ENCODE measurements around the gene CTRB1. TPM values are rescaled to one million over a fixed set of nuclear protein-coding genes. Genes with fewer than 3 reads are reported as not detected.

The CTRB1 gene
- total RNA-seq, 3 donors from 2014 or later = 0.67 to 0.76 TPM; not detected in 1

DNA sequence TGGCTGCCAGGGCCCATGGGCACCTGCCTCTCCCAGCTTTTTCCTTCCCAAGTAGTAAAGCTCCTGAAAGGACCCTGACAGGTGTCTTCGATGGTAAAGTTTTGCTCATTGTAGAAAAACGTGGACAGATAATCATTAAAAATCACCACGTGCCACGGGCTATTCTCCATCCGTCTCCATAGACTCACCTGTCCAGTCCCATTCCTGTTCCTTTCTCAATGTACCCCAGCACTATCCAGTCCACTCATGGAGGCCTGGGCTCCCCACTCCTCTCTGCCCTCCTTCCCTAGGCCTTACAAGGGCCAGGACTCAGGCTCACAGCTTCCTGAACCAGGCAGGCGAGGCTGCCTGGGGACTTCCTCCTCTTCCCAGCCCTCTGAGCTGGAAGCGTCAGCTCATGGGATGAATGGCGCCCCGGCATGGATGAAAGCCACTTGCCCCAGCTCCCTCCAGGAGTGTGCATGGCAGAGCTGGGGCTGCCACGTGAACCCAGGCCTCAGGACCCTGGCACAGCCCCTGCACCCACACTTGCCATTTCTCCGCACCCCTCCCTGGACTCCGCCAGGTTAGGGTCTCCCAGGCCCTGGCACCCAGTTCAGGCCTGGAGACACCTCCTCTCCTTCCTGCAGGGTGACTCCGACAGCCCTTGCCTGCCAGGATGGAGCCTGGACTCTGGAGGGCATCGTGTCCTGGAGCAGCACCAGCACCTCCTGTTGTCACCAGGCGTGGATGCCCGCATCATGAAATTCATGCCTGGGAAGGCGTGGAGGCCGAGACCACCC lies 8.8 kb downstream of the CTRB1 start:
- TF ChIP-seq, protein P1, sequence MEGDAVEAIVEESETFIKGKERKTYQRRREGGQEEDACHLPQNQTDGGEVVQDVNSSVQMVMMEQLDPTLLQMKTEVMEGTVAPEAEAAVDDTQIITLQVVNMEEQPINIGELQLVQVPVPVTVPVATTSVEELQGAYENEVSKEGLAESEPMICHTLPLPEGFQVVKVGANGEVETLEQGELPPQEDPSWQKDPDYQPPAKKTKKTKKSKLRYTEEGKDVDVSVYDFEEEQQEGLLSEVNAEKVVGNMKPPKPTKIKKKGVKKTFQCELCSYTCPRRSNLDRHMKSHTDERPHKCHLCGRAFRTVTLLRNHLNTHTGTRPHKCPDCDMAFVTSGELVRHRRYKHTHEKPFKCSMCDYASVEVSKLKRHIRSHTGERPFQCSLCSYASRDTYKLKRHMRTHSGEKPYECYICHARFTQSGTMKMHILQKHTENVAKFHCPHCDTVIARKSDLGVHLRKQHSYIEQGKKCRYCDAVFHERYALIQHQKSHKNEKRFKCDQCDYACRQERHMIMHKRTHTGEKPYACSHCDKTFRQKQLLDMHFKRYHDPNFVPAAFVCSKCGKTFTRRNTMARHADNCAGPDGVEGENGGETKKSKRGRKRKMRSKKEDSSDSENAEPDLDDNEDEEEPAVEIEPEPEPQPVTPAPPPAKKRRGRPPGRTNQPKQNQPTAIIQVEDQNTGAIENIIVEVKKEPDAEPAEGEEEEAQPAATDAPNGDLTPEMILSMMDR (IDR thresholded peaks at IDR 0.05) = no peak
- ATAC-seq (peak; percentile 17), DNase-seq (no peak)
- Histone ChIP-seq H3K4me1 (ENCODE audit: low read depth) (no peaks in the 10 kb centered on the region), H3K9me3 (no peaks in the 10 kb centered on the region), H3K4me3 (no peak overlapping the region), H3K36me3 (ENCODE audit: low read depth) (peaks cover 2% of the 10 kb centered on the region)
- intact Hi-C loops (cut with DNase I, micrococcal nuclease) = no loop called here

DNA sequence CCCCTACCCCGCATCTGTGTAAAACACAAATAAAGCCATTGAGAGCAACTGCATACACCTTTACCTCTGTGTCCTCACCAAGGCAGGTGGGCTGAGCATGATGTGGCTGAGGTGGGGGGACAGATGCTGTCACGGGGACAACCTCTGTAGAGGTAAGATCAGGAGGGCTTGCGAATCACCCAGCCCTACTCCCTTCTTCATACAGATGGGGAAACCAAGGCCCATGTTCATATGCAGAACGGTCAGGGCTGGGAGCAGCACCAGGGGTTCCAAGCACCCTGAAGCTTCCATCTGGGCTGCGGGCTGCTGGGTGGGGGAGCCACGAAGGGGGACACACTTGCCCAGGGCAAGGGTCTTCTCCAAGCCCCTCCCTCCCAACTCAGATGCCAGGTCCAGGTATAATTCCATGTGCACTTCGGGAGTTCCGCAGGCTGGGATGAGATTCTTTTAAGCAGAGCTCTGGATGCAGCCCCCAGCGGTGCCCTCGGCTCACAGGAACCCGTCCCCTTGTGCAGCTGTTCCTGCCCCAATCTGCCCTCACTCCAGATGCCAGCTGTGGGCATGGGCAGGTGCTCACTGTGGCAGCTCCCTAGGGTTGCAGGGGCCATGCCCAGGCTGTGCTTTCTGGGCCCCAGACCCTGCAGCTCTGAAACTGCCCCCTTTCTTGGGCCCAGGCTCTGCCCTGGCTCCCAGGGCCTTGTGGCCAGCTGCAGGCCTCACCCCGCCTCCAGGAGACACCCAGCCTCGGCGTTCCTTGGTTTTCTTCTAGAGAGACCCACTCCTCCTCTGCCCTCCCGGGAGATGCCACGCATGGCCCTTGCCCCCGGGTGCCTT lies 9.6 kb downstream of the CTRB1 start:
- TF ChIP-seq, protein P1 (IDR thresholded peaks at IDR 0.05) = no peak
- ATAC-seq (no peak), DNase-seq (no peak)
- peaks cover 3% of the 10 kb centered on the region for H3K36me3 ChIP-seq (ENCODE audit: low read depth)
- intact Hi-C loops (cut with DNase I, micrococcal nuclease) = no loop called here
- H3K9me3 ChIP-seq = no peaks in the 10 kb centered on the region
- no peak overlapping the region for H3K4me3 ChIP-seq
- no peaks in the 10 kb centered on the region for H3K4me1 ChIP-seq (ENCODE audit: low read depth)

DNA sequence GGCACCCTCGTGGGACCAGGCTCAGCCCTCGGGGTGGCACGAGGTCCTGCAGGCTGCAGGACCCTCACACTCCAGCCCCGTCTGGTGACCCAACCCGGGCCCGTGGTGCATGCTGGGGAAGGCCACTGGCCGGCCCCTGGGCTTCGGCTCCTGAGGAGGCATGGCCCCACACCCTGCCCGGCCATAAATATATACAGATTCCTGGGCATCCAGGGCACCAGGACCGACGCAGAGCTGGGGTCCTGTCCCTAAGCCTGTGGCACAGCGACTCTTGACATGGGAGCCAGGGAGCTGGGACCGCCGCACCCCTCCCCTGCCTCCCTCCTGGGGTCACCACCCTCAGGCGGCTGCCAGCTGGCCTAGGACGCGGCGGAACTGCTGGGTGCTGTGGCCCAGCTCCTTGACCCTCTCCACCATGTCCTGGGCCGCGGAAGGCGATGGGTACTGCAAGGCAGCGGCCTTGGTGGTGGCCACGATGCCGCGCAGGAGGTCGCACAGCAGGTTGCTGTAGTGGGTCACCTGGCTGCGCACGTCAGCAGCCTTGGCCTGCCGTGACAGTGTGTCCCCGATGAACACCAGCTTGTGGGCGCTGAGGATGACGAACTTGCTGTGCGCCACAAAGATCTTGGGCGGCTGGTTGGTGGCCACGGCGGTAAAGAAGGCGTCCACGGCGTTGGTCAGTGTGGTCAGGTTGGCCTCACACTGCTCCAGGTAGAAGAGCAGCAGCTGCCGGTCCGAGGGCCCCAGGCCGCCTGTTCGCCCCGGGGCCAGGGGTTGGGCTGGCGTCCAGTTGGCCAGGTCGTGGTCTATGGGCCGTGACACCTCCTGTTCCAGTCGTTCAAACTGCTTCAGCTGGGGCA lies 10.6 kb downstream of the CTRB1 start:
- Histone ChIP-seq H3K9me3 (no peaks in the 10 kb centered on the region), H3K4me3 (no peak overlapping the region), H3K36me3 (ENCODE audit: low read depth) (peaks cover 3% of the 10 kb centered on the region), H3K4me1 (ENCODE audit: low read depth) (no peaks in the 10 kb centered on the region)
- intact Hi-C loops (cut with DNase I, micrococcal nuclease) = loop anchor here in 1 of 2 donors (10.0 kb wide), 1 partner anchor 155 kb away; no protein-coding TSS in a partner anchor
- ATAC-seq (no peak), DNase-seq (peak in 1 of 3 donors; percentile 24)
- TF ChIP-seq, protein P1 (IDR thresholded peaks at IDR 0.05) = no peak

DNA sequence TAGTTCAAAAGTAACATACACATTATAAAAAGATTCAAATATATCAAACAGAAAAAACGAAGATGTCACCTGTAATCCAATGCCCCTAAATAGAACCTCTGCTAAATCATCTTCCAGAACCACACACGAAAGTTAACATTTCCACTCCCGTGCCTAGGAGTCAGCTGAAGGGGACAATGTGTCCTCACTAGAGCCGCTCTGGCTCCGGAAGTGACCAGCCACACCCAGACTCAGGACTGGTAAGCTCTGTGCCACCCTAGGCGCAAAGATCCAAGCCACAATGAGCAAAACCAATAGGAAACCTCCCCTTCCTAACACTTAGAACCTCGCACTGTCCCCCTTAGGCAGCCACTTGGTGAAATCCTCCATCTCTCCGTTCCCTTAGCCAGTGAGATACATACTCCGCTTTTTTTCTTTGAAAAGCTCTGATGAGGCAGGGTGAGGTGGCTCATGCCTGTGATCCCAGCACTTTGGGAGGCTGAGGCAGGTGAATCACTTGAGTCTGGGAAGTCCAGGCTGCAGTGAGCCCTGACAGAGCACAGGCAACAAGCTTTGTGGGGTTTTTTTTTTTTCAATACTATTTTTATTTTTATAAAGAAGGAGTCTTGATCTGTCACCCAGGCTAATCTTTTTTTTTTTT lies 11.8 kb downstream of the CTRB1 start:
- ATAC-seq (no peak), DNase-seq (no peak)
- TF ChIP-seq, protein P1 (IDR thresholded peaks at IDR 0.05) = no peak
- Histone ChIP-seq H3K9me3 (no peaks in the 10 kb centered on the region), H3K36me3 (ENCODE audit: low read depth) (peaks cover 3% of the 10 kb centered on the region), H3K4me3 (no peak overlapping the region), H3K4me1 (ENCODE audit: low read depth) (no peaks in the 10 kb centered on the region)
- intact Hi-C loops (cut with DNase I, micrococcal nuclease) = loop anchor here in 1 of 2 donors (10.0 kb wide), 1 partner anchor 154 kb away; no protein-coding TSS in a partner anchor

DNA sequence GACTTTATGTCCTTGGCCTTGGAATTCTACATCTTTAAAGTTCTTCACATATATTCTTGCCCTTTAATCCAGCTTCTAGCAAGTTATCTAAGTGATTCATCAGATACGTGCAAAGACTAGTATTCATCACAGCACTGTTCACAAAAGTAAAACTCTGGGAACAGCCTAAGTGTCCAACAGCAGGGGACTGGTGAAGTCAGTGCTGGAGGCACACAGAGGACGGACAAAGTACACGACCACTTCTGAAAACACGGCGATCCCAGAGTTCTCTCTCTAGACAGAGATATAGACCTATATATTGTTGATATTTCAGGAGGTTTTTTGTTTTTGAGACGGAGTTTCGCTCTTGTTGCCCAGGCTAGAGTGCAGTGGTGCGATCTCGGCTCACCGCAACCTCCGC lies 12.8 kb downstream of the CTRB1 start:
- Histone ChIP-seq H3K4me1 (ENCODE audit: low read depth) (no peaks in the 10 kb centered on the region), H3K9me3 (no peaks in the 10 kb centered on the region), H3K36me3 (ENCODE audit: low read depth) (peaks cover 3% of the 10 kb centered on the region), H3K4me3 (no peak overlapping the region)
- DNase-seq = no peak
- TF ChIP-seq, protein P1 (IDR thresholded peaks at IDR 0.05) = no peak
- ATAC-seq = no peak
- intact Hi-C loops (cut with DNase I, micrococcal nuclease) = loop anchor here in 1 of 2 donors (10.0 kb wide), 1 partner anchor 153 kb away; no protein-coding TSS in a partner anchor

All from mucosa of descending colon (tissue), 3 donors.